ENCODE data around the gene PITPNM2. TPM values are rescaled to one million over a fixed set of nuclear protein-coding genes. Genes with fewer than 3 reads are reported as not detected.

PITPNM2 gene
- total RNA-seq, 1 experiment from 2014 or later: 15.2 TPM

- Histone ChIP-seq H3K9ac (ENCODE audit: low read length) (no peak overlapping the region), H3K9me2 (ENCODE audit: insufficient read depth) (no peaks in the 10 kb centered on the region), H3K4me2 (ENCODE audit: low read length) (no peak overlapping the region), H3K36me3 (ENCODE audit: control insufficient read depth in 1 of 2, insufficient read depth in 2 of 2, low read length in 2 of 2) (peaks cover 9% of the 10 kb centered on the region in 2 experiments; a peak in 3 of 4 replicates), H3K9me3 (ENCODE audit: control insufficient read depth in 1 of 2, insufficient read depth in 1 of 2, low read depth in 1 of 2, low read length in 2 of 2) (no peaks in the 10 kb centered on the region), H3K79me2 (ENCODE audit: insufficient read depth, low read length) (peaks cover 3% of the 10 kb centered on the region; the same call in 1 of the 2 replicates), H2AFZ (ENCODE audit: low read depth, low read length, poor library complexity, severe bottlenecking) (no peak overlapping the region), H3K4me1 (ENCODE audit: control insufficient read depth in 1 of 2, insufficient read depth in 2 of 2, low read length in 2 of 2) (no peaks in the 10 kb centered on the region), H3K27ac (ENCODE audit: low read depth, low read length) (no peak overlapping the region), H3K27me3 (ENCODE audit: insufficient read depth, low read length) (no peaks in the 10 kb centered on the region), H4K20me1 (ENCODE audit: insufficient read depth) (no peaks in the 10 kb centered on the region), H3K4me3 (replicated peaks in 1 of 2; ENCODE audit: low read depth in 1 of 2, low read length in 2 of 2) (no peak overlapping the region)
- TF ChIP-seq FOSL1 (IDR thresholded peaks at IDR 0.05; ENCODE audit: low read depth) (no peak), EGR1 (IDR thresholded peaks at IDR 0.05; ENCODE audit: low read depth) (no peak), CBX3 (IDR thresholded peaks at IDR 0.05; ENCODE audit: low read depth) (no peak), SP1 (IDR thresholded peaks at IDR 0.05; ENCODE audit: low read depth) (no peak), CEBPB (IDR thresholded peaks at IDR 0.05; ENCODE audit: low read depth) (no peak), RAD21 (IDR thresholded peaks at IDR 0.05; ENCODE audit: low read depth) (no peak), ELF1 (IDR thresholded peaks at IDR 0.05; ENCODE audit: borderline replicate concordance, low read depth) (no peak), EZH2 (IDR thresholded peaks at IDR 0.05) (no peak), YY1 (IDR thresholded peaks at IDR 0.05; ENCODE audit: extremely low read depth, insufficient replicate concordance, low read depth, low read length) (no peak), REST (IDR thresholded peaks at IDR 0.05; ENCODE audit: low read depth) (no peak), JUND (IDR thresholded peaks at IDR 0.05) (no peak), EZH2phosphoT487 (IDR thresholded peaks at IDR 0.05; ENCODE audit: borderline replicate concordance) (no peak), SRF (IDR thresholded peaks at IDR 0.05; ENCODE audit: low read depth) (no peak), CTCF (IDR thresholded peaks at IDR 0.05 in 2 of 3, conservative IDR thresholded peaks at IDR 0.05 in 1 of 3; ENCODE audit: borderline replicate concordance in 1 of 3, insufficient read depth in 1 of 3, low read depth in 2 of 3, low read length in 2 of 3) (no peak), ZFX (IDR thresholded peaks at IDR 0.05) (no peak), SIN3A (IDR thresholded peaks at IDR 0.05; ENCODE audit: low read depth) (no peak), ATF3 (IDR thresholded peaks at IDR 0.05) (no peak), ZBTB33 (IDR thresholded peaks at IDR 0.05; ENCODE audit: extremely low read depth, insufficient replicate concordance, low read length) (no peak), ZNF274 (IDR thresholded peaks at IDR 0.05; ENCODE audit: low read depth, low read length) (no peak), POLR2A (IDR thresholded peaks at IDR 0.05; ENCODE audit: borderline replicate concordance, extremely low read depth, insufficient read depth, insufficient read length) (no peak)
- DNase-seq (ENCODE audit: low read depth, low spot score): no peak
- BruUV-seq (replicated peaks): no TSS peak
- ATAC-seq: no peak
- intact Hi-C loops (cut with micrococcal nuclease): no loop called here
- POLR2A ChIA-PET: no interaction called here
- CTCF ChIA-PET: no interaction called here
- RAD21 ChIA-PET (ENCODE audit: low non-redundant PET in 1 of 2, low total read pairs in 2 of 2, uncharacterized antibody in 2 of 2, unreplicated experiment in 2 of 2): no interaction called here
Observed at GRCh38 chr12:123187637-123188036, 36.7 kb upstream of the PITPNM2 start.

All from HCT116 (cell line).